GM19324 (cell line): Measurements from ENCODE around the gene SYMPK.

Experiments used
- ATAC-seq: cut with Tn5 transposase; IDR thresholded peaks from one replicate; pipeline ENCODE4 v1.9.1; 2021; ENCODE audit warnings: mild to moderate bottlenecking, moderate library complexity; ENCODE audit not compliant: unreplicated experiment, low FRiP score

The SYMPK gene

DNA sequence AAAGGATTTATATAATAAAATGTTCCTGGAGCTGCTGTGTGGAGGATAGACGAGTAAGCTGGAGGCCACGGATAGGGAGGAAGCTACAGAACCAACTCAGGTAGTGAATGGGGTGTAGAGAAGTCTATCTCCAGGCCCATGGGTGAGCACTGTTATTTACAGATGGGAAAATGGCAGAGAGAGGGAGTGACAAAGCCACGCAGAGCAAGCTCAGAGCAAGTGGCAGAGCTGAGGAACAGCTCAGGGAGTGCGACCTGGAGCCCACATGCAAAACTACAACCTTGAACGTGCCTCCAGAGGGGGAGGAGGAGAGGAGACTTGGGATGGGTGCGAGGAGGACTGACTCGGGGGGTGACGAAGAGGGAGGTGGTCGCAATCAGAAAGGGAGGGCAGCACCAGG, 34.4 kb downstream of the SYMPK start:
- no peak for ATAC-seq

DNA sequence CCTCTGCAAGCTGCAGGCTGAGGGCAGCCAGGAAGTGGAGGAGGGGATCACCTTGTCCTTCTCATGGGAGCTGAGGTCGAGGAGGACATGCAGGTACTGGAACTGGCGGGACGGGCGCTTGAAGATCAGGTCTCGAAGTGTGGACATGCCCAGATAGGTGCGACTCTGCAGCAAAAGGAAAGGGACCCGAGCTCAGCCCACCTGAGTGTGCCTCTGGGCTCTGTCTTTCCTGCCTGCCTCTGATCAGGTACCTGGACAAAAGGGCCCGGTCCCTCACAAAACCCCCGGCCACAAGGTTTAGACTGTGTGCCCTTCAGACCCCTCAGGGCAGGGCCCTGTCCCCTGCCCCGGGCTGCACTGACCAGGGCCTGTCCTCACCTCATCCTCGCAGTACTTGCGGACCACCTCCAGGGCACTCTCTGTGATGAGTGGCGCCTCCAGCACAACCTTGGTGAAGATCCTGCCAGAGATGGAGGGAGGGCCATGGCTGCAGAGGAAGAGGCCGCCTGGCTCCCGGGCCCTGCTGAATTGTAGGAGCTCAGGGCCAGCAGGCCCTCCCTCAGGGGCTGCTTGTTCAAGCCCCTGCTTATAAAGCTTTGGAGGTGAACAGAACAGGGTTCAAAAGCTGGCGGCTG, 35.4 kb downstream of the SYMPK start:
- ATAC-seq, result no peak

DNA sequence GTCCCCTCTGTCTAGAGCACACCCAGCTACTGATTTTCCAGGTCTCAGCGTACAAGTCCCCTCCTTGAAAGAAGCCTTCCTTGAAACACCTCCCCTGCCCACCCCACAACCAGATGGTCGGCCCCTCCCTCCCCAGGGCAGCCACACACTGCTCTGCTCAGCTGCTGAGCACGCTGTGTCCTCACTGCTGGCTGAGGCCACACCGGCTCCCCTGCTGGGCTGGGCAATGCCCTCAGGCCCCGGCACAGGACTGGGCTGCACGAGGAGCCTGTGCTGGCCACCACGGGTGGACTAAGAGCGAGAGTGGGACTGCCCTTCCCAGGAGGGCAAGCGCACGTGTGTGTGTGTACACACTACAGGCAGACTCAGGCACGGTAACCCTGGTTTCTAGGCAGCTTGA, 36.0 kb downstream of the SYMPK start:
- ATAC-seq, result no peak

DNA sequence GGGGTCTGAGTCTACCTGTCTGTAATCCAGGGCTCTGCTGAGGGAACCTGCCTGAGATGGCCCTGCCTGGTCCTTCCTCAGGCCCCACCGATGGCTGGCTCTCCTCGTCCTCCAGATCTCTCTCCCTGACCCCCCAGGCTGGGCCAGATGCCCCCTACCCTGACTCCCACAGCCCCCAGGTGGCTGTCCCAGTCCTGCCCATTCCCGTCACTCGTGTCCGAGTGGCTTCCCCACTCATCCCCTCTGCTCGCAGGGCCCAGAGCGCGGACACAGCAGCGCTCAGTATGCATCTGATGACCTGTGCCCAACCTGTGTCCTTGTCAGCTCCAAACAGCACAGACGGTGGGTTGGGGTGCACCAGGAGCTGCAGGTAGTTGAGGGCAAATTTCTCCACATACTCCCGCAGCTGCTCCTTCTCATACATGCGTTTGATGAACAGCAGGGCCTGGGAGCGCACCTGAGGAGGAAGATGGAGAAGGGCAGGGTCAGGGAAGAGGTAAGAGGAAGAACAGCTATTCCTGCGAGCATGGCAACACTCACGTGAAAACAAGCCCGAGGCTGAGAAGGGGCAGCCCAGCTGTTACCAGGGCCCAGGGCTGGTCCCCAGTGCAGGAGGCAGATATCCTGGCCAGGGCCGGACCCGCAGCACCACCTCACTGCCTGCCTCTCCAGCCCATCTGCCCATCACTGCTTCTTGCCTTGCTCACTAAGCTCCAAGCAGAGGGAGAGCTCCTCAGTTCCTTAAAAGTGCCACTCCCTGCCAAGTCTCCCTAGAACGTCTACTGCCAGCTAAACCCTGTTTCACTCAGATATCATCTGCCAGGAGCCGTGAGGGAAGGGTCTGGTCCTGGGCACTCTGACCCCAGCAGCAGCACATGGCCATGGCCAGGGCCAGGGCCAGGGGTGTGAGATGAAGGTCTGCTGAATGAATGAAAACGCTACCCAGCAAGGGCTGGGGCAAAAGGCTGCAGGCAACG, 36.7 kb downstream of the SYMPK start:
- no peak for ATAC-seq

DNA sequence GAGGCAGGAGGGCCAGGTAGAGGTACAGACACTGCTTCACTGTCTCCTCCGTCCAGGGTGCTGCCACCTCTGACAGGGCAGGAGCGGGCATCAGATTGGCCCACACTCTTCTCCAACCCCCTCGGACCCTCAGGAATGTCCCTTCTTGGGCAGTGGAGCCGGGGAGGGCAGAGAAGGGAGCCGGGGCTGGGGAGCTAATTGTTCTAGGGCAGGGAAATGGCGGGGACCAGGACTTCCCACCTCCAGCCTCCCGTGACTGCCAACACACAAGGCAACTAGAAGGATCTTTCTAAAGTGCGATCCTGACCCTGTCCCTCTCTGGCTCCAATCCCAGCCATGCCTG, 37.7 kb downstream of the SYMPK start:
- no peak for ATAC-seq

DNA sequence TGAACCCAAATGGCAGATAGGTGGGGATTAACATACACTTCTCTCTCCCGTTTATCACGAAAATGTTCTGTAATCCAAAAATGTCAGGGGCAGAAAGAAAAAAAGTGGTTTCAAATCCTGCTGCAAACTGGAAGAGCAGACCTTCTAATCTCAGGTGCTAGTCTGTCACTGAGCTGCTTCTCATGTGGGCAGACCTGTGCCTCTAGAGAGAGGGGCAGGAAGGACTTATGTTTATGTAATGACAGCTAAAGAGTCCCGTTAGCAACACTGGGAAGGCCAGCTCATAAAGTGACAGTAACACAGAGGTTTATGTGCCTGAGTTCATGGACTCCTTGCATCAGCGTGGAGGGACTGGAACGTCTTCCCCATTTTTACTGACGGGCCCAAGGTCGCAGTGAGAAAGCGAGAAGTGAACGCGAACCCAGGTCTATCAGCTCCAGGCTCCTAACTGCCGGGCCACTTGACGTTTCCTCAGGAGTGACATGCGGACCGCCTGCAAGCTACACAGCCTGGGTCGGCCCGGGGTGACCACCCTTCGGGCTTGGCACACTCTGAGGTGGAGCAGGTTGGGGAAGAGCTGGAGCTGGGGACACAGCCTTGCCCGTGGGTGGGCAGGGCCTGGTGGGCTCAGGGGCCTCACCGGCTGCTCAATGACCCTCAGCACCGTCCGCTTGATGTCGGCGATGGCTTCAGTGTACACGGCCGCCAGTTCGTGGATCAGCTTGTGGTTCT, 38.2 kb downstream of the SYMPK start:
- no peak for ATAC-seq

DNA sequence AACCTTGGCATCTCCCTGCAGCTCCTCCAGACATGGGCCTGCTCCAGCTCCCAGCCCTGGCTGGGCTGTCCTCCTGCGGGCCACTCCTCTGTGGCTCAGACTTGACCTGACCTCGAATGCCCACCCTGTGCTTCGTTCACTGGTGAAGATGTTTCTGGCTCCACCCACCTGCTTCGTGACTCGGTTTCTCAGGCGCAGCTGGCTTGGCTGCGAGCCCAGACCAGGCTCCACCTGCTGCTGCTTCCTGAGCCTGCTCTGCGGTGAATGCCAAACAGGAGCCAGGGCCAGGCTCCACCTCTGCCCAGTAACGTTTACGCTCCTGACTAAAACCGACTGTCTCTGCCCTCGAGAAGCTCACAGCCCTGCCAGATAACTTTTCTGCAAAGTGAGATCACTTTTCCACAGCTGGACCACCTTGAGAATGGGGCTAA, 38.9 kb downstream of the SYMPK start:
- no peak for ATAC-seq

DNA sequence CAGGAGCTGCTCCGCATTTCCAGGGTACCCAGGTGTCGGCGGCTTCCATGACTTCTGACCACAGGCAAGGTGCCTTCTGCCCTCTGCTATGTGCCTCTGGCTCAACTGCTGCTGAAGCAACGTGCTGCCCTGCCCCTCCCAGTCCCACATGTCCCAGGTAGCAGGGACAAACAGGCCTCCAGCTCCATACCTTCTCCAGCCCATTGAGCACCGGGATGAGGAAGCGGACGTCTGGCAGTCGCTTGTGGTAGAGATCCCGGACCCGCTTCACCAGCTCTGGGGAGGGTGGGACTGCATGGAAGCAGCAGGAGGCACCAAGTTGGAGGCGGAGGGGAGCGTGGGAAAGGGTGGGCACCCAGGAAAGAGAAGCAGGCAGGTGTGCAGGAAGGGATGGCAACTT, 39.8 kb downstream of the SYMPK start:
- ATAC-seq, result no peak

DNA sequence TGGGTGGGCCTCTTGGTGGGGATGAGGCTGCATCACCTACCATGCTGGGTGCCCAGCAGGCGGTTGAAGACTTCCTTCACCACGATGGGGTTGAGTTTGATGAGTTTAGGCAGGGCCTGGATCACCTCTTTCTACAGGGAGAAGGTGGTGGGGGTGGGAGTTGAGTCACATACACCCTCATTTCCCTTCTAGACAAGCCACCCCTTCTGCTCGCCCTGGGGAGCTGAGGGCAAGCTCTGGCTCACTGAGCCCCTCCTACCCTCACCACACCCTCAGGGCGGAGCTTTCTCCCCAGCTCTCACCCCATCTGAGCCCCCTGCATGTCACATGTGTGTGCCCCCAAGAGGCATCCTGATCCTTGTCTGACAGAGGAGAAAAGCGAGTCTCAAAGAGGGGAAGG, 40.2 kb downstream of the SYMPK start:
- ATAC-seq, result no peak

DNA sequence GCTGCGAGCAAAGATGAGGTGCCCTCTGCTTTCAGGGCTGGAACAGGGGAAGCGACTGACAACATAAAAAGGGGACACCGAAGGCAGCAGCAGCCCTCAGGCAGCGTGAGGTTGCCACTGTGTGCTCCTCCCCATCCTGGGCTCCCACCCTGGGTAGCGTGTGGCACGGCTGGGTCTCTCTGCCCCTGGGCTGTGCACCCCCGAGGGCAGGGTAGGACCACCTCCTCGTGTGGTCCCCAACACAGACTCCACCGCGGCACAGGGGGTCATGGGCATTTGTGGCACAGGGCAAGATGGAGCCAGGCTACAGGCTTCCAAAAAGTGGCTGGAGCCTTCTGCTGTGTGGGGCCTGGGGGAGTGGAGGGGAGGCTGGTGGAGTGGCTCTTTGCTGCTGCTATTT, 41.4 kb downstream of the SYMPK start:
- no peak for ATAC-seq

DNA sequence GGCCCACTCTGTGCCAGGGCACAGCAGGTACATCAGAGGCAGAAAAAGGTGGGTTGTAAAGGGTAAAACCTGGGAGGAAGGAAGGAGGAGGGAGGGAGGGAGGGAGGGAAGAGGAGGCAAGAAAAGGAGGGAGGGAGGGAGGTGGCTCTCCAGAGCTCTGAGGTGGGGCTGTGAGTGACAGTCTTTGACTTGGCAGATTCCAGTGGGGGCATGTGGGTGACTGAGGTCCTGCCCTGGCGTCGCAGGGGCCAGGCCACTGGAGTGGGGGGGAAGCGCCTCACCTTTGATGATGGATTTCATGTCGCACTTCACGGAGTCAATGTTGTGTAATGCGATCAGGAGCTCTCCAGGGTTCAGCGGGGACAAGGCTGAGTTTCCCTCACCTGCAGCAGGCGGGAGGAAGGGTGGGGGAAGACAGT, 41.8 kb downstream of the SYMPK start:
- ATAC-seq, result no peak

DNA sequence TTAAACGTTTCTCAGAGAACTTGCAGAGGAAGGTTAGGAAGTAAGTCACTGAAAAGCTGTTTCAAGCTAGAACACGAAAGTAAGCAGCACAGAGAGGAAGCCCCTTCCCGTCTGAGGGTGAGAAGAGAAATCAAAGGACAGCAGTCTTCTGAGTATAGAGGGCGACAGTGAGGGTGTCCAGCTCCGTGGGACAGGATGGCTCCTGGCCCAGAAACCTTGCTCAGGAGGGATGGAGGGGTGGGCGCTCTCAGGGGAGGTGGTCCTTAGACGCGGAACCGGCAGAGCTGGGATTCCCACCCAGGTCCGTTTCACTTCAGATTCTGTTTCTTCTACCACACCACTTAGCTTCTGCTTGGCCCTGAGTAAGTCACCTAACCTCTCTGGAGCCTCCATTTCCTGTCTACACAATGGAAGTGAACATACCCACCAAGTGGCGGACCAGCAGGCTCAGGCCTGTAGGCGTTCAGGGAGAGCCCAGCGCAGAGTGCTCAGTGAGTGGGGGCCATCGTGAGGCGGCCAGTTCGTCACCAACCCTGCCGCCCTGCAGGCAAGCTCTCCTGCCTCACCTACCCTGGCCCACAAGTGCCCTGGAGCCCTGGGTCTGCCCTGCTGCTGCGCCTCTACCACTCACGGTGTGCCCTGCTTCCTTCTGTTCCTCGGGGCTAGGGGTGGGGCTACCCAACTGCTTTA, 42.4 kb downstream of the SYMPK start:
- no peak for ATAC-seq

DNA sequence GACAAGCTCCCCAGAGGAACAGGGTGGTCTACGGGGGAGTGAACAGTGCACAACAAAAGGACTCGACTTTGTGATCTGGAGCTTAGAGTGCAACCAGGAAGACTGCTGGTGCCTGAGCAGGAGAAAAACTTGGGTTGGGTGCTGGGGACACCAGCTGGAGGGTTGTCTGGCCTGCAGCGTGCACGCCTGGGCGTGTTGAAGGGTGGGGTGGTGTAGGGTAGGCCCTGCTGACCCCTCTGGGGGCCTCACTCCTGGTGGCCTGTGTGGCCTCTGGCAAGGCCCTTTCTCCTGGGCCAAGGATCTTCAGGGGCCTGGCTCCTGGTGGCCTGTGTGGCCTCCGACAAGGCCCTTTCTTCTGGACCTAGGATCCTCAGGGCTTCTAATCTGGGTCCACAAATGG, 43.2 kb downstream of the SYMPK start:
- ATAC-seq, result no peak

DNA sequence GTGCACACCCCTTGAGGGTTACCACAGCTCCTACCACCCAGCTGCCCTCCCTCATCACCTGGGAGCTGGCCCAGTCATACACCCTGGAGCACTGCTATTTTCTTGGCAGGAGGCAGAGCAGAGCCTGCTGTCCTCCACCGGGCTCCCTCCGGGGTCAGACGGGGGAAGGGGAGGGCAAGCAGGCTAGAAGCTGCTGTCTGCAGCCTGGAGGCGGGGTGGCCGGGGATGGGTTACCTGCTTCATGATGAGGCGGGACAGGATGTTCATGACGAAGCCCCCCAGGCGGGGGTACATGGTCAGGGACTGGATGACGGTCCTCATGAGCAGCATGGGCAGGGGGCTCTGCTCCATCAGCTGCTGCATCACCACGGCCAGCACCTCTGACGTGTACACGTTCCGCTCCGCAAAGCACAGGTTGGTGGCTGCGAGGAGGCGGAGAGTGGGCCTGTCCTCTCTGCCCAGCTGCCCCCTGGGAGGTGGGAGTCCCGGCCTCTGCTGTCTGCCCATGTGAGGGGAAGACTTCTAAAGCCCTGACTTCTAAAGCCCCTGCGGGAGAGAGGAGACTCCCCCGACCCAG, 45.1 kb downstream of the SYMPK start:
- peak; percentile 11 for ATAC-seq

DNA sequence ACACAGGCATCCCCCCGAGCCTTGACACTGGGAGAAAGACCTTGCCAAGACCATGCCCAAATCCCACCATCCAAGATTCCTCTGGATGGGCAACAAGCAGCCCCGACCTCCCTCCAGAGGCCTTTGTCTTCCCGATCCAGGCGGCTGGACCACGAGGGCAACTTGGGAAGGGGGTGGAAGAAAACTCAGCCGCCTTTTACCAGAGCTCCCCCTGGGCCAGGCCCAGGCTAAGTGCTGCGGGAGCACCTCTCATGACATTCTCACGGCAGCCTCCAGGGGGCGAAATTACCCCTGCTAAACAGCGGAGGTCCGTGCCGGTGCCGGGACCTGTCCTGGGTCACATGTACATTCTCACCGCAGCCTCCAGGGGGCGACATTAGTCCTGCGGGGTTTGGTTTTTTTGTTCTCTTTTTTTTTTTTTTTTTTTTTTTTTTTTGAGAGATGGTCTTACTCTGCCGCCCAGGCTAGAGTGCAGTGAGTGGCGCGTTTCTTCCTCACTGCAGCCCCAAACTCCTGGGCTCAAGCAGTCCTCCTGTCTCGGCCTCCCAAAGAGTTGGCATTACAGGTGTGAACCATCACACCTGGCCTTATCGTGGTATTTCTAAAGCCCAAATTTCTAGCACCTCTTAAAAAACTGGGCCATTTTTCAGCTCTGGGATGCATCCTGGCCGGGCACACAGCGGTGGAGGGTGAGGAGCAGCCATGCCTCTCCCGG, 45.8 kb downstream of the SYMPK start:
- peak; percentile 84 for ATAC-seq

DNA sequence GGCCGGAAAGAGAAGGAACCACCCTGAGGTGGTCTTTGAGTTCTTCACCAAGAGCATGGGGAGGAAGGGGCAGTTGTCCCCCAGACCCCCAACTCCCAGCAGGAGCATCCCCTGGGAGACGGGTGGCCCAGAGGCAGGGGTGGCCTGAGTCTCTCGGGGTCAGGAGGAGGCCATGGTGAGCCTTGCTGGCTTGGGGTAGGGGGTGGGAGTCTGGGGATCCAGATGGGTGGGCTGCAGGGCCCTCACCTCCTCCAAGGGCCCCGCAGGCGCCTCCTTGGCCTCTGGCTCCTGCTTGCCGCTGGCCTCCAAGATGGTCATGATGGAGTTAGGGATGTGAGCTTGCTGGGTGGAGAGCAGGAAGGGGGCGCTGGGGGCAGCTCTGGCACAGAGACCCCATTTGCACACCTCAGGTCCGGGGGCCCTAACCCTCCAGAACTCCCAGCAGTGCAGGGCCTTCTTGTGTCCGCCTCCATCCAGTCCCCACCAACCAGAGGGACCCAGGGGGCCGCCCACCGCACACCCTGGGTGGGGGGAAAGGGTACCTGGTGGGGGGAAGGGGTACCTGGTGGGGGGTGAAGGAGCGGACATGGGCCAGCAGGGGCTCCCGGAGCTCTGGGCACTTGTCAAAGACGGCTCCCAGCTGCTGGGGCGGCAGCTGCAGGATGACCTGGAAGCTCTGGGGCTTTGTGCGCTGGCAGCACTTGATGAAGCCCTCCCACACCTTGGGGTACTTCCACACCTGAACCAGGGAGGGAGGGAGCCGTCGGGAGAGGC, 46.5 kb downstream of the SYMPK start:
- no peak for ATAC-seq

DNA sequence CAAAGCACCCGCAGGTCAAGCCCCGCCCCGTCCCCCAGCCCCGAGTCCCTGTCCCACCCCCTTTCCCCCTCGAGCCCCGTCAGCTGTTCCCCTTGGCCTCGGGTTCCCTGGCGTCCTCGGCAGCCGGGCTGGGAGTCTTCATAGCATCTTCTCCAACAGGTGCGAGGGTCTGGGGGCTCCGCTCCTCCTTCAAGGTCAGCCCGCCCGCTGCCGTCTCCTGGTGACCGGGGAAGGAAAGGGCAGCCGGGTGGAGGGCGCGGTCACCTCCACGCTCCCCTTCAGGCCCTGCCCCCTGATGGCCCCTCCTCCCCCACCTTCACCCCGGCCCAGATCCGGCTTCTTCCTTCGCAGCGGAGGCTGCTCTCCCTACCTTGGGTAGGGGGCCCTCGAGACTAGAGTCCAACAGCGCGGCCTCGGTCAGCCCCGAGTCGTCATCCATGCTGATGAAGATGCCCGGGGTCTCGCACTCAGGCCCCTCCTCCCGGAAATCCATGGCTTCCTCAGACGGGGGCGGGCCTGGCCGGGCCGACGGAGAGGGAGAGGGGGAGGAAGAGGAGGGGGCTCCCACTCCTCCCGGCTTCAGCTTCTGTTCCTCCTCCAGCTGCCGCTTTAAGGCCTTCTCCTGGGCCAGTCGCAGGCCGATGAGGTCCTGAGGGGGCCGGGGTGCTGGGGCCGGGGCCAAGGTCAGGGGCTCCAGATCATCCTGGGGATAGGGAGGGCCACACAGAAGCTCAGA, 47.3 kb downstream of the SYMPK start:
- no peak for ATAC-seq

DNA sequence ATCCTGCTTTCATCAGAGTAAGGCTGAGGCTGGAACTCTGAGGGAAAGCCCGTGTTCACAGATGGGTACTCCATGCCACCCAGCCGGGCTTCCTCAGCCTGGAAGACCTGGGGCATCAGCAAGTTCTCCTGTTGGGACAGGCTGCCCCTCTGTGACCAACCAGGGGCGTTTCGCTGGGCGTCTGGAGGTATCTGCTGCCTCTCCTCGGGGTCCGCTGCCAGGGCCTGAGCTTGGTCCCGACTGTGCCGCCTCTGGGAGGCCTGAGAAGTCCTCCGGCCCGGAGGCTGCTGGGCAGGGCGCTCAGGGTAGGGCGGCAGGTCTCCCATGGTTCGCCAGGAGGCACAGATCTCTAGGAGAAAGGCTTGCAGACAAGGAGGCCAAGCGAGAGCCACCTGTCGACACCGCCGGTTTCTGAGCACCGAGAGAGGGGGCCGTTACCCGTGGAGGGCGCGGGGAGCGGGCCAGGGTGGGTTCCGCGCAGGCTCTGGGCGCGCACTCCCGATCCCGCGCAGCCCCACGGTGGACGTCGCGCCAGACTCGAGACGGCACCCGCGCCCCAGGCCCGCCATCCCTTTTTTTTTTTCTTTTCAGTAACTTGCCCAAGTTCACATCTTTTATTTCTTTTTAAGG, 48.0 kb downstream of the SYMPK start, which contains the start of gene RSPH6A:
RSPH6A (minus strand) TSS at position 458 of the 630 bp plus-strand sequence; CDS start at position 326, 132 bp downstream.
- ATAC-seq, result no peak
